HG03558 (cell line): Measurements from ENCODE around the gene PRKCQ.

Experiments
- ATAC-seq: cut with Tn5 transposase; IDR thresholded peaks from one replicate; pipeline ENCODE4 v1.9.1; 2021; ENCODE audit warnings: moderate number of reproducible peaks; ENCODE audit not compliant: unreplicated experiment; ENCODE audit errors: extremely low read depth

The PRKCQ gene

GRCh38 chr10:6418167-6418566 is 161.9 kb downstream of the PRKCQ start:
- ATAC-seq = no peak

- no peak for ATAC-seq
Measured at GRCh38 chr10:6416892-6417512, 163.1 kb downstream of the PRKCQ start.

- no peak for ATAC-seq
Measured at GRCh38 chr10:6411436-6411835, 168.6 kb downstream of the PRKCQ start.

- no peak for ATAC-seq
Measured at GRCh38 chr10:6410830-6411229, 169.2 kb downstream of the PRKCQ start.

GRCh38 chr10:6409971-6410643 is 170.0 kb downstream of the PRKCQ start:
- ATAC-seq = no peak

- ATAC-seq = no peak
Measured at GRCh38 chr10:6408799-6409198, 171.3 kb downstream of the PRKCQ start.

GRCh38 chr10:6407034-6407721 is 172.9 kb downstream of the PRKCQ start:
- no peak for ATAC-seq

GRCh38 chr10:6406220-6407033 is 173.6 kb downstream of the PRKCQ start:
- ATAC-seq = no peak

GRCh38 chr10:6405713-6406112 is 174.4 kb downstream of the PRKCQ start:
- ATAC-seq = no peak

- ATAC-seq = no peak
Measured at GRCh38 chr10:6404127-6405072, 175.7 kb downstream of the PRKCQ start.

GRCh38 chr10:6402960-6403359 is 177.1 kb downstream of the PRKCQ start:
- ATAC-seq = no peak

GRCh38 chr10:6402349-6402709 is 177.7 kb downstream of the PRKCQ start:
- ATAC-seq = no peak

- ATAC-seq = peak; percentile 78
Measured at GRCh38 chr10:6401558-6402348, 178.3 kb downstream of the PRKCQ start.

- ATAC-seq = no peak
Measured at GRCh38 chr10:6400821-6401465, 179.1 kb downstream of the PRKCQ start.

GRCh38 chr10:6400331-6400730 is 179.7 kb downstream of the PRKCQ start:
- no peak for ATAC-seq

- no peak for ATAC-seq
Measured at GRCh38 chr10:6399879-6400278, 180.2 kb downstream of the PRKCQ start.

GRCh38 chr10:6399231-6399741 is 180.8 kb downstream of the PRKCQ start:
- no peak for ATAC-seq

GRCh38 chr10:6398399-6398798 is 181.7 kb downstream of the PRKCQ start:
- ATAC-seq = no peak
